K562 (cell line): ENCODE measurements around the gene RNF151. TPM values are rescaled to one million over a fixed set of nuclear protein-coding genes. Genes with fewer than 3 reads are reported as not detected.

Experiments
- ATAC-seq: fragments of 200-7000 bp; cut with Tn5 transposase; 3 replicates; pipeline ENCODE4 v1.9.1; 2020; ENCODE audit warnings: moderate library complexity
- BruUV-seq: library from RNA; stranded (reverse); fragments of 400-500 nt; replicated peaks from 2 replicates; lab custom pipeline; 2021; lab: Mats Ljungman, UMichigan
- CTCF ChIA-PET: fragments of 300-600 bp; formaldehyde crosslinking; extraction: SDS; loops from one replicate; lab custom pipeline; 2021; ENCODE audit warnings: low intra/inter-chr PET ratio; lab: Yijun Ruan, JAX
- POLR2A ChIA-PET: fragments of 300-600, 350-650 bp; sonication (Branson Sonifier 250); formaldehyde crosslinking; extraction: SDS; loops from one replicate; lab custom pipeline; 2021; ENCODE audit warnings: antibody characterized with exemption, inconsistent platforms; lab: Yijun Ruan, JAX
- DNase-seq, 4 experiments: peaks; one replicate each; pipeline versions ENCODE4 v3.0.0 to v3.0.0-alpha.2; 2011 to 2018; ENCODE audit warnings: low spot score in 3 of 4, mixed read lengths in 3 of 4; ENCODE audit errors: extremely low read depth in 1 of 4
- FAIRE-seq: peaks from 2 replicates; lab custom pipeline; 2011; peaks lifted over from hg19 to GRCh38; lab: Jason Lieb, UNC
- H2AFZ ChIP-seq: 2 replicates; pipeline ENCODE4 v1.6.0; 2011; ENCODE audit warnings: low read depth, low read length, control low read depth, inconsistent platforms
- H3K27ac ChIP-seq: fragments of 200-600 bp; 3 replicates; pipeline ENCODE4 v1.8.0; 2011; ENCODE audit warnings: low read depth, mild to moderate bottlenecking, control low read depth, inconsistent platforms, low read length, moderate library complexity, mixed read lengths; ENCODE audit errors: extremely low read depth
- H3K27me3 ChIP-seq, 2 experiments: fragments of 300-600 bp in 1 of 2; 2 replicates in 1 of 2; 3 replicates in 1 of 2; pipeline versions ENCODE4 v1.6.0 to v1.8.0; 2011; ENCODE audit warnings: inconsistent platforms in 2 of 2, low read length in 2 of 2, mild to moderate bottlenecking in 1 of 2, mixed read lengths in 1 of 2, moderate library complexity in 1 of 2; ENCODE audit not compliant: control insufficient read depth in 2 of 2, insufficient read depth in 2 of 2
- H3K36me3 ChIP-seq: fragments of 300-600 bp; 3 replicates; pipeline ENCODE4 v1.8.0; 2011; ENCODE audit warnings: mild to moderate bottlenecking, low read length, inconsistent platforms; ENCODE audit not compliant: control insufficient read depth, insufficient read depth
- H3K4me1 ChIP-seq, 2 experiments: fragments of 200-600 bp in 1 of 2; replicated peaks in 1 of 2; 2 replicates in 1 of 2; 3 replicates in 1 of 2; pipeline versions ENCODE4 v1.5.1 to v1.8.0; 2011; ENCODE audit warnings: inconsistent platforms in 2 of 2, low read length in 2 of 2, mild to moderate bottlenecking in 1 of 2, mixed read lengths in 1 of 2, moderate library complexity in 1 of 2; ENCODE audit not compliant: control insufficient read depth in 2 of 2, insufficient read depth in 2 of 2
- H3K4me2 ChIP-seq: 2 replicates; pipeline ENCODE4 v1.6.1; 2011; ENCODE audit warnings: low read length, control low read depth, inconsistent platforms, mixed read lengths; ENCODE audit not compliant: insufficient read depth
- H3K4me3 ChIP-seq: fragments of 200-600 bp; sonication (generic), shearing (Covaris generic); 2 replicates; pipeline ENCODE4 v1.5.1; 2016; ENCODE audit warnings: control low read depth, inconsistent platforms
- H3K79me2 ChIP-seq: fragments of 200-600 bp; 3 replicates; pipeline ENCODE4 v1.8.0; 2011; ENCODE audit warnings: low read length, inconsistent platforms; ENCODE audit not compliant: control insufficient read depth, insufficient read depth
- H3K9ac ChIP-seq, 2 experiments: 2 replicates each; pipeline versions ENCODE4 v1.6.0 to v1.6.1; 2011; ENCODE audit warnings: low read depth in 2 of 2, low read length in 2 of 2, control low read depth in 1 of 2, inconsistent platforms in 1 of 2, mild to moderate bottlenecking in 1 of 2, mixed read lengths in 1 of 2; ENCODE audit not compliant: insufficient read depth in 1 of 2
- H3K9me1 ChIP-seq: one replicate; pipeline ENCODE4 v1.6.0; 2011; ENCODE audit warnings: inconsistent platforms, mild to moderate bottlenecking, low read length, moderate library complexity; ENCODE audit not compliant: control insufficient read depth, insufficient read depth
- H3K9me3 ChIP-seq: replicated peaks from 2 replicates; pipeline ENCODE4 v1.5.1; 2011; ENCODE audit warnings: low read depth, low read length, inconsistent platforms; ENCODE audit not compliant: control insufficient read depth, insufficient read depth
- H4K20me1 ChIP-seq: replicated peaks from 2 replicates; pipeline ENCODE4 v1.6.1; 2011; ENCODE audit warnings: low read length, inconsistent platforms, mixed read lengths; ENCODE audit not compliant: control insufficient read depth, insufficient read depth
- DPF2 ChIP-seq: fragments of 450-650 bp; IDR thresholded peaks from 2 replicates; pipeline ENCODE4 v1.6.1; 2016
- FOXP4 ChIP-seq: sonication (generic); formaldehyde crosslinking; IDR thresholded peaks from 2 replicates; pipeline ENCODE4 v1.8.0; 2022; ENCODE audit warnings: mild to moderate bottlenecking, missing genetic modification reagents, borderline replicate concordance
- KDM1A ChIP-seq, 2 experiments: fragments of 450-650 bp; IDR thresholded peaks; 2 replicates each; pipeline ENCODE4 v1.6.1; 2016; ENCODE audit warnings: mild to moderate bottlenecking in 2 of 2
- ZNF79 ChIP-seq: fragments of 250-450 bp; sonication (Bioruptor Pico); IDR thresholded peaks from 2 replicates; pipeline ENCODE4 v1.4.0; 2020; ENCODE audit warnings: low read depth, mild to moderate bottlenecking, moderate library complexity
- WGBS: fragments of 100-300 bp; shearing (Covaris generic); methylation state at CpG from one replicate; pipeline ENCODE4 v1.1.6; 2016; ENCODE audit warnings: low coverage, mixed read lengths; ENCODE audit not compliant: insufficient coverage; ENCODE audit errors: missing lambda C conversion rate; 5-methylcytosine and 5-hydroxymethylcytosine counted together
- in situ Hi-C: fragments of 300-500 bp; cut with MboI; formaldehyde crosslinking; loops from 4 replicates; pipeline ENCODE4 v1.15.0; 2018; ENCODE audit warnings: inconsistent platforms, mixed read lengths
- intact Hi-C: fragments of 100-400 bp; cut with micrococcal nuclease; formaldehyde crosslinking; loops from 2 replicates; pipeline ENCODE4 v1.14.2; 2022
- polyA plus RNA-seq, 8 experiments: library from polyadenylated mRNA; depleted of rRNA in 4 of 8; stranded (reverse) in 5 of 8; unstranded in 3 of 8; fragments of >200 nt; fragmentation: Nextera tagmentation in 2 of 8; fragmentation: Illumina TruSeq in 1 of 8; extraction: Ambion mirVana in 2 of 8; extraction: Trizol in 1 of 8; gene quantifications; 2 replicates each; pipeline versions ENCODE4 v1.2.1 to v1.2.3, GENCODE V29; 2011 to 2014; ENCODE audit warnings: inconsistent platforms in 1 of 8, missing spikeins in 1 of 8
- total RNA-seq, 7 experiments: library from RNA; depleted of rRNA in 6 of 7; stranded (reverse); fragments of >200 nt in 6 of 7; fragmentation: Illumina TruSeq in 2 of 7; extraction: Trizol in 2 of 7; gene quantifications; 2 replicates each; pipeline versions ENCODE4 v1.2.1 to v1.2.3, GENCODE V29; 2011 to 2021; ENCODE audit warnings: low replicate concordance in 1 of 7
- TF ChIP-seq, protein P1 (sequence below): conservative IDR thresholded peaks from 2 replicates; pipeline ENCODE4 v1.6.1; 2011; ENCODE audit warnings: low read depth, mild to moderate bottlenecking, low read length; ENCODE audit not compliant: control insufficient read depth
- TF ChIP-seq, protein P2 (sequence below), 3 experiments: fragments of 200-800 bp in 1 of 3; sonication (Bioruptor generic) in 1 of 3; sonication (generic) in 1 of 3; formaldehyde crosslinking in 1 of 3; IDR thresholded peaks; 2 replicates each; pipeline versions ENCODE4 v1.6.1 to v1.8.0; 2016 to 2022; ENCODE audit warnings: mild to moderate bottlenecking in 2 of 3, missing compliant biosample characterization in 2 of 3, missing genetic modification characterization in 2 of 3, missing genetic modification reagents in 1 of 3
- TF ChIP-seq, protein P3 (sequence below): sonication (generic); formaldehyde crosslinking; IDR thresholded peaks from 2 replicates; pipeline ENCODE4 v1.8.0; 2022; ENCODE audit warnings: missing genetic modification reagents, mild to moderate bottlenecking, moderate library complexity, borderline replicate concordance

RNF151 gene
- total and polyA plus RNA-seq, 9 of the 15 experiments (the other 6 are each of a cell fraction or from before 2014, with no cell fraction given) = not detected

DNA sequence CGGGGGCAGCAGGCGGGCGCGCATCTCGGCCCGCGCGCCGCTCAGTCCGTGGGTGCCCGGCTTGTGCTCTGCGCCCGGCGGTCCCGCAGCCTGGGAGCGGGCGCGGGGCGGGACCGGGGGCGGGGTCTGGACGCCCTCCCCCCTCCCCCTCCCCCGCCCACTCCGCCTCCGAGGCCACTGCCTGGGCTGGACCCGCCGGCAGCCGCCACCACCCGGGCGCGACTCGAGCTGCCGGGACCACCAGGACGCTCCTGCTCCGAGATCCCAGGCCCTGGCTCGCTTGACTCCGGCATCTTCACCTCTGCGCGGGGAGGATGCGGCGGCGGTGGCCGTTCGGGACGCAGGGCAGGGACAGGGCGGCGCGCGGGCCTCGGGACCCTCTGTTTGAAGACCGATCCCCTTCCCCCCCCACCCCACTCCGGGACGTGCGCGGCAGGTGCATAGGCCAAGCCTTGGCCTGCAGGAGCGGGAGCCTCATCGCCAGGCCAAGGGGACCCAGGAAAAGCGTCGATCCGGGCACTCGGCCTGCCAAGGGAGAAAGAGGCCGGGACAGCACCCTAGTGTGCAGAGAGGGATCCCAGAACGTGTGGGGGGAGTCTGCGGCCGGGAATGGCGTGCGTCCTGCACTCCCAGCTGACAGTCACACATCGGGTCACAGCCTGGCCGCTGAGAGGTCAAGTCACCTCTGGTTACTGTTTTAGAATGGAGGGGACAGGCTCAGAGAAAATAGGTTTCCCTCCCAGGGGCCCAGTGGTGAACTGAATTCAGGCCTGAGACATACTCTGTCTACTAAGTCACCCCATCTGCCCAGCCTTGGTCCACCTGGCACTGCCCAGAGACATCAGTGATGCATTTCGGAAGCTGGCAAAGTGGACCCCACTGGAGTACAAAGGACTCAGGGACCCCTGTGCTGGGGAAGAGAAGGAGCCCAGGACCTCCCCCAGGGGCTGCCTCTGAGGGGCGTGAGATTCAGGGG is 48.0 kb upstream of the RNF151 start, which contains the start of gene HS3ST6:
HS3ST6 (minus strand) TSS at position 65 of the 976 bp plus-strand sequence. CDS start 92 bp downstream, outside the sequence.
- Histone ChIP-seq H3K9me3 (no peaks in the 10 kb centered on the region), H3K27ac (no peak within 1 kb of the TSS), H3K4me1 (peaks cover 11 to 65% of the 10 kb centered on the region in 2 experiments; a peak in 4 of 5 replicates), H2AFZ (no peak within 1 kb of the TSS), H3K79me2 (no peaks in the 10 kb centered on the region), H3K9ac (no peak within 1 kb of the TSS), H4K20me1 (0 out of 2 replicates have a peak, but pooled peaks cover 11% of the 10 kb centered on the region), H3K4me3 (no peak within 1 kb of the TSS), H3K9me1 (no peaks in the 10 kb centered on the region), H3K27me3 (peaks cover 20 to 43% of the 10 kb centered on the region in 2 experiments; a peak in 4 of 5 replicates), H3K36me3 (no peaks in the 10 kb centered on the region), H3K4me2 (no peak within 1 kb of the TSS)
- in situ Hi-C loops = no loop called here
- DNase-seq (peak in 3 of 4 experiments; percentile 53 to 84 (median 80)), FAIRE-seq (no peak), ATAC-seq (no peak)
- CTCF ChIA-PET = no interaction called here
- TF ChIP-seq DPF2 = no peak
- TF ChIP-seq, protein P1, sequence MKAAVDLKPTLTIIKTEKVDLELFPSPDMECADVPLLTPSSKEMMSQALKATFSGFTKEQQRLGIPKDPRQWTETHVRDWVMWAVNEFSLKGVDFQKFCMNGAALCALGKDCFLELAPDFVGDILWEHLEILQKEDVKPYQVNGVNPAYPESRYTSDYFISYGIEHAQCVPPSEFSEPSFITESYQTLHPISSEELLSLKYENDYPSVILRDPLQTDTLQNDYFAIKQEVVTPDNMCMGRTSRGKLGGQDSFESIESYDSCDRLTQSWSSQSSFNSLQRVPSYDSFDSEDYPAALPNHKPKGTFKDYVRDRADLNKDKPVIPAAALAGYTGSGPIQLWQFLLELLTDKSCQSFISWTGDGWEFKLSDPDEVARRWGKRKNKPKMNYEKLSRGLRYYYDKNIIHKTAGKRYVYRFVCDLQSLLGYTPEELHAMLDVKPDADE = no peak
- TF ChIP-seq, protein P2, sequence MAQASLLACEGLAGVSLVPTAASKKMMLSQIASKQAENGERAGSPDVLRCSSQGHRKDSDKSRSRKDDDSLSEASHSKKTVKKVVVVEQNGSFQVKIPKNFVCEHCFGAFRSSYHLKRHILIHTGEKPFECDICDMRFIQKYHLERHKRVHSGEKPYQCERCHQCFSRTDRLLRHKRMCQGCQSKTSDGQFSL (CRISPR knock-in tag; IDR thresholded peaks at IDR 0.05) = 0 out of 2 replicates have a peak, but pooled peaks have one; percentile 56
- TF ChIP-seq, protein P2 (tag; IDR thresholded peaks at IDR 0.05) = no peak
- TF ChIP-seq, protein P3, sequence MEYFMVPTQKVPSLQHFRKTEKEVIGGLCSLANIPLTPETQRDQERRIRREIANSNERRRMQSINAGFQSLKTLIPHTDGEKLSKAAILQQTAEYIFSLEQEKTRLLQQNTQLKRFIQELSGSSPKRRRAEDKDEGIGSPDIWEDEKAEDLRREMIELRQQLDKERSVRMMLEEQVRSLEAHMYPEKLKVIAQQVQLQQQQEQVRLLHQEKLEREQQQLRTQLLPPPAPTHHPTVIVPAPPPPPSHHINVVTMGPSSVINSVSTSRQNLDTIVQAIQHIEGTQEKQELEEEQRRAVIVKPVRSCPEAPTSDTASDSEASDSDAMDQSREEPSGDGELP (CRISPR knock-in tag) = 0 out of 2 replicates have a peak, but pooled peaks have one; percentile 12
- no peak for TF ChIP-seq ZNF79 (CRISPR knock-in tag)
- TF ChIP-seq FOXP4 (CRISPR knock-in tag) = no peak
- TF ChIP-seq KDM1A (IDR thresholded peaks at IDR 0.05) = no peak
- BruUV-seq = no TSS peak
- whole genome bisulfite sequencing = 17% methylated on average over 15 of the region's 71 CpGs
- intact Hi-C loops = no loop called here
- POLR2A ChIA-PET = no interaction called here
